Measurements from ENCODE around the gene VAV3.

VAV3 gene

GRCh38 chr1:107771377-107771776 is 193.6 kb downstream of the VAV3 start:
- TF ChIP-seq CTCF (IDR thresholded peaks at IDR 0.05; ENCODE audit: low read length, missing control alignments): no peak
- DNase-seq (ENCODE audit: low read depth): no peak
- H3K4me3 ChIP-seq (replicated peaks; ENCODE audit: low read depth, low read length): no peak overlapping the region

GRCh38 chr1:107767156-107767582 is 197.8 kb downstream of the VAV3 start:
- no peak for TF ChIP-seq CTCF (IDR thresholded peaks at IDR 0.05; ENCODE audit: low read length, missing control alignments)
- DNase-seq (ENCODE audit: low read depth): peak; percentile 31
- no peak overlapping the region for H3K4me3 ChIP-seq (replicated peaks; ENCODE audit: low read depth, low read length)

GRCh38 chr1:107766533-107766932 is 198.4 kb downstream of the VAV3 start:
- no peak overlapping the region for H3K4me3 ChIP-seq (replicated peaks; ENCODE audit: low read depth, low read length)
- no peak for DNase-seq (ENCODE audit: low read depth)
- no peak for TF ChIP-seq CTCF (IDR thresholded peaks at IDR 0.05; ENCODE audit: low read length, missing control alignments)

GRCh38 chr1:107762751-107763390 is 202.1 kb downstream of the VAV3 start:
- no peak for DNase-seq (ENCODE audit: low read depth)
- H3K4me3 ChIP-seq (replicated peaks; ENCODE audit: low read depth, low read length): no peak overlapping the region
- no peak for TF ChIP-seq CTCF (IDR thresholded peaks at IDR 0.05; ENCODE audit: low read length, missing control alignments)

GRCh38 chr1:107760065-107760464 is 204.9 kb downstream of the VAV3 start:
- DNase-seq (ENCODE audit: low read depth): no peak
- TF ChIP-seq CTCF (IDR thresholded peaks at IDR 0.05; ENCODE audit: low read length, missing control alignments): no peak
- no peak overlapping the region for H3K4me3 ChIP-seq (replicated peaks; ENCODE audit: low read depth, low read length)

DNA sequence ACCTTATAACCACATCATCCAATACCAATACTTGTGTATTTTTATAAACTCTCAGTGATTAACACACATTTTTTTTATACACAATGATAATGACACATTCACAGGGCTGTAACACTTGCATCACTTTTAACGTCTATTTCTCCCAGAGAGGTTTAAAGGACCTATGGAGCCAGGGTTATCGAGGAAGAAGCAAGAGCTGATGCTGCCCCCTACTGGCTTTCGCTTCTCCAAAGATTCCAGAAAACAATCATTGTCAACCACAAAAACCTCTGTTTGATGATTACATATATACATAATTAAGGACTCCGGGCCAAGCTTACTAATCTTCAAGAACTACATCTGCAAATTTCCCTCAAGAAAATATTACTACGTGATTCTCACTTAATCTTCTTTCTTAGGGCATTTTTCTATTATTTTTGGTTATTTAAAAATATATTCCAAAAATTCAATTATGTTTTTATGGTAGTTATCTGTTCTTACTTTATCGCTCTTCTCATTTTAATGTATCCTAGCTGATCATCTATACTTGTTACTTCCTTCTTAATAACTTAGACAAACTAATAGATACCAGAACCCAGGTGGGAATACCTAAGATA is 214.5 kb downstream of the VAV3 start:
- DNase-seq (ENCODE audit: low read depth): peak; percentile 55
- TF ChIP-seq CTCF (IDR thresholded peaks at IDR 0.05; ENCODE audit: low read length, missing control alignments): peak; percentile 77
- H3K4me3 ChIP-seq (replicated peaks; ENCODE audit: low read depth, low read length): no peak overlapping the region

- TF ChIP-seq CTCF (IDR thresholded peaks at IDR 0.05; ENCODE audit: low read length, missing control alignments): peak; percentile 10
- no peak overlapping the region for H3K4me3 ChIP-seq (replicated peaks; ENCODE audit: low read depth, low read length)
- peak; percentile 3 for DNase-seq (ENCODE audit: low read depth)
Observed at GRCh38 chr1:107748531-107748930, 216.4 kb downstream of the VAV3 start.
